GM18520 (cell line): Measurements from ENCODE around the gene PLAAT5.
"Not testable (repeated sequence)": the region's sequence is repeated elsewhere in the genome, so short reads cannot be mapped to it uniquely, and the experiment has no call there.

ENCODE experiments used
- ATAC-seq: cut with Tn5 transposase; IDR thresholded peaks from one replicate; pipeline ENCODE4 v1.9.1; 2021; ENCODE audit not compliant: unreplicated experiment

Gene PLAAT5, protein sequence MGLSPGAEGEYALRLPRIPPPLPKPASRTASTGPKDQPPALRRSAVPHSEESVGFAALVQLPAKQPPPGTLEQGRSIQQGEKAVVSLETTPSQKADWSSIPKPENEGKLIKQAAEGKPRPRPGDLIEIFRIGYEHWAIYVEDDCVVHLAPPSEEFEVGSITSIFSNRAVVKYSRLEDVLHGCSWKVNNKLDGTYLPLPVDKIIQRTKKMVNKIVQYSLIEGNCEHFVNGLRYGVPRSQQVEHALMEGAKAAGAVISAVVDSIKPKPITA

GRCh38 chr11:63490551-63491239 is at the start of gene PLAAT5:
Gene PLAAT5 (minus strand): TSS chr11:63491167. CDS start chr11:63491034, 133 bp downstream.
- no peak for ATAC-seq

GRCh38 chr11:63537293-63538101 is 46.5 kb upstream of the PLAAT5 start:
- no peak for ATAC-seq

- ATAC-seq = no peak
These were observed 45.8 kb upstream of the PLAAT5 start, which contains the start of gene PLAAT4 for GRCh38 chr11:63536669-63537292. Gene PLAAT4 (plus strand): TSS chr11:63536808. CDS start chr11:63536869, 61 bp downstream.

DNA sequence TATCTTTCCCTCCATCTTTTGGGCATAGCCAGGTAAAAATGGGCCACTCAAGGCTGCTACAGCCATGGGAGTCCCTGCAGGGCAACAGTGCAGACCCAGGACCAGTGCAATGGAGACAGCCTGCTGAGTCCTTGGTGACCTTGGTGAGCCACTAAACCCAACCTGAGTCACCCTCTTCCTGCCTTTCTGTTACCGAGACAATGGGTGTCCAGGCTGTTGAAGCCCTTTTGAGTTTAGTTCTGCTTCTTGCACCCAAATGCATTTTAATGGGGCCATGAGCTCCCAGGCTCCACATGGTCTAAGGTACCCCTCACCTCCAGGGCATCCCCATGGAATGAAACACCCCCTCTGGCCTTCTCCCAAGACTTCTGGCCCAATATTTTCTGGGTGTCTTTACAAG is 44.8 kb upstream of the PLAAT5 start:
- ATAC-seq = no peak

DNA sequence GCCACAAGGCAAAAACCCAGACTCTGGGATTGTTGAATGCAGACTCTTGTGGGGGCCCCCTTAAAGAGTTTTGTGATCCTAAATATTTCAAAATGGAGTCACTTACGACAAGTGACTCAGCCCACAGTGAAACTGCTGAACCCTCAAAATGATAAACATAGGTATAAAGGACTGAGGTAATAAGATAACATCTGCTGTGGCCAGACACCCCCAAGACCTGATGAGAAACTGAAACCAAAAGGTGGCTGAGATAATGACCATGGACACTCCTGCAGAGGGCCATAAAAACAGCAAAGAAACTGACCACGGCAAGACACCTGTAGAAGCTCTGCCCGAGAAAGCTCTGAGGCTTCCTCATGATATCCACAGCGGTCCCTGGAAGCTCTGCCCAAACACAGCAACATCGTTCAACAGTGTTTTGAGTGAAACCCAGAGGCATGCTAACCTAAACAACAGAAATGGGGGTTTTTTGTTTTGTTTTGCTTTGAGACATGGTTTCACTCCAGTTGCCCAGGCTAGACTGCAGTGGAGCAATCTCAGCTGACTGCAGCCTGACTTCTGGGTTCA is 44.0 kb upstream of the PLAAT5 start:
- no peak for ATAC-seq

DNA sequence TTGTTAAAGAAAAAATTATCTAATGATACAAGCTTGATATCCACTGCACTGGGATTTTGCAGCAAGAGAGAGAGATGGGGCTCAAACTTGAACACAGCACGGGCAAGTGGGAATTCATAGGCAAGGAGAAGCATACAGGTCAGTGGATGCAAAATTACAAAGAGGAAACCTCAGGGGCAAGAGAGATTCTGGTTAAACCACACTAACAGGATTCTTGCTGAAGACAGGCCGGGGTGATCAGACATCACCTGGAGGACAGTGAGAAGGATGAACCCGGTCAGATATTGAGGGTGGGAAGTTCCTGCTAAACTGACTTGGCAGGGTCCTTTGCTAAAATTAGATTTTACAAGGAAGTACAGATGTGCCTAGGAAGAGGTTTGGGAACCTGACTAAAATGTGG is 43.1 kb upstream of the PLAAT5 start:
- no peak for ATAC-seq

DNA sequence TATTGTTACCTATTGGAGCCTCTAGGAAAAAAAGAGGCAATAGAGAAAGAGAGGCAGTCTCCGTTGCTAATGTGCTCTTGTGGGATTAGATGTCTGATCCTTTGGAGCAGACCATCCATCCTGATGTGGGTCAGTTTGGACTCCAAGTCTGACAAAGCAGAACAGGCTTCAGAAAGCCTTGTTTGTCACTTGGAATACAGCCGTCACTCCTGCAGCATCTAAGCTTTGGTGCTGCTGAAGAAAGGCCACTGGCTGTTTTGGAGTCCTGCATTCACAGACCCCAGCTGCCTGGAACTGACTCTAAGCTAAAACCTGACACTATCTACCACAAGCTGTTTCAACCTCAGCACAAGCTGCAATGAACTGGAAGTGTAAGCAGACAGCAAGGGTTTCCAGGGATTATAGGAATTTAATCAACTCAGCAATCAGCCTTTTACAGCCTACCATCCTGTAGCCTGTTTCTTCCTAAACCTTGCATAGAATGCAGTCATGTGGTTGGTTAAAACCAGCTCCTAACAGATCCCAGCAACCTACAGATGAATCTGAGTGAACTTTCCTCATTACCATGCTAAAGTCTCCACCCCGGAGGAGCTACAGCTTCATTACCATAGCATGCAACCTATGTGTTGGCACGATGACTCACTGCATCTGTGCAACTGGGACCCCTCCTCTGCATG is 42.0 kb upstream of the PLAAT5 start:
- ATAC-seq = no peak

- no peak for ATAC-seq
These were observed 41.1 kb upstream of the PLAAT5 start for GRCh38 chr11:63532117-63532516.

GRCh38 chr11:63531074-63531792 is 40.3 kb upstream of the PLAAT5 start:
- peak; percentile 65 for ATAC-seq

GRCh38 chr11:63530021-63530420 is 39.1 kb upstream of the PLAAT5 start:
- ATAC-seq = no peak

DNA sequence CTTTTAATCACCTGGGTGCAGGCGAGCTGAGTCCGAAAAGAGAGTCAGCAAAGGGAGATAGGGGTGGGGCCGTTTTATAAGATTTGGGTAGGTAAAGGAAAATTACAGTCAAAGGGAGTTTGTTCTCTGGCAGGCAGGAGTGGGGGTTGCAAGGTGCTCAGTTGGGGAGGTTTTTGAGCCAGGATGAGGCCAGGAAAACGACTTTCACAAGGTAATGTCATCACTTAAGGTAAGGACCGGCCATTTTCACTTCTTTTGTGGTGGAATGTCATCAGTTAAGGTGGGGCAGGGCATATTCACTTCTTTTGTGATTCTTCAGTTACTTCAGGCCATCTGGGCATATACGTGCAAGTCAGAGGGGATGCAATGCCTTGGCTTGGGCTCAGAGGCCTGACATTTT is 38.4 kb upstream of the PLAAT5 start:
- ATAC-seq = not testable (repeated sequence)

- ATAC-seq = not testable (repeated sequence)
These were observed 37.8 kb upstream of the PLAAT5 start for GRCh38 chr11:63528729-63529278.

DNA sequence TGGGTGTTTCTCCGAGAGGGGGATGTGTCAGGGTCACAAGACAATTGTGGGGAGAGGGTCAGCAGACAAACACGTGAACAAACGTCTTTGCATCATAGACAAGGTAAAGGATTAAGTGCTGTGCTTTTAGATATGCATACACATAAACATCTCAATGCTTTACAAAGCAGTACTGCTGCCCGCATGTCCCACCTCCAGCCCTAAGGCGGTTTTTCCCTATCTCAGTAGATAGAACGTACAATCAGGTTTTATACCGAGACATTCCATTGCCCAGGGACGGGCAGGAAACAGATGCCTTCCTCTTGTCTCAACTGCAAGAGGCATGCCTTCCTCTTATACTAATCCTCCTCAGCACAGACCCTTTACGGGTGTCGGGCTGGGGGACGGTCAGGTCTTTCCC is 37.2 kb upstream of the PLAAT5 start:
- not testable (repeated sequence) for ATAC-seq

GRCh38 chr11:63527667-63528066 is 36.7 kb upstream of the PLAAT5 start:
- ATAC-seq = no peak

DNA sequence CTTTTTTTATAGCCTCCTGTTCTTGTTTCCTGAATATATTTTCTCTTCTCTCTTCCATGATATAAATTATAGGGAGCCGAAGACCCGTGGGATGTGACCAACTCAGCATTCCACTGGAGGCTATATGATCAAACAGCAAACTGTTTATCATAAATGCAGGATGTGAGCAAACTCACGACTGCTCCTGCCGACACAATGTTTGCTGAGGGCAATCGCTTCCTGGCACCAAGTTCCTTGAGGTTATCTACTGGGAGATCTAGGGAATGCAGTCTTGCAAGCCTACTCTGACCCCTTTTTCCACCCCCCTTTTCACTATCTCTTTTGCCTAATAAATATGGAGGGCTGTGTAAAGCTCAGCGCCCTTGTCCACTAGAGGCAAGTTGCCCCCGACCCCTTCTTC is 32.2 kb upstream of the PLAAT5 start:
- no peak for ATAC-seq

GRCh38 chr11:63521896-63522295 is 30.9 kb upstream of the PLAAT5 start:
- no peak for ATAC-seq

DNA sequence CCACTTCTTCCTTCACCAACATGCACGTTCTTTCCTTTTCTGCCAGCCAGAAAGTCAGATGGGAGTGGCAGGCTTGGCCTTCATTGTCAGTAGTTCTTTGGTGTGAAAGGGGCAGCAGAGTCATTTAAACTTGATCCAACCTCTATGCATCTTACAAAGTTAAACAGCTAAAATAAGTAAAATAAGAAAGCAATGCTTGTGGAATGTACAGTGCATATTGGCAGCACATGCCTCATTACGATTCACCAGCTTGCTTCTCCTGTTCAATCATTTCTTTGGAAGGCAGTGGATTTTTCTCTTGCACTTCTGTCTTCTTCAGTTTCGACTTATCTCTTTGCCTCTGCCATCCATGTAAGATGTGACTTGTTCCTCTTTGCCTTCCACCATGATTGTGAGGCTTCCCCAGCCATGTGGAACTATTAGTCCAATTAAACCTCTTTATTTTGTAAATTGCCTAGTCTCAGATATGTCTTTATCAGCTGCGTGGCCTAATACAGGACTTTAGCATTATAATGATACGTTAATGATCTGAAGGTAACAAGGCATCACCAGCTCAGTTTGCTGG is 29.7 kb upstream of the PLAAT5 start:
- ATAC-seq = no peak

GRCh38 chr11:63518548-63518947 is 27.6 kb upstream of the PLAAT5 start:
- ATAC-seq = no peak

DNA sequence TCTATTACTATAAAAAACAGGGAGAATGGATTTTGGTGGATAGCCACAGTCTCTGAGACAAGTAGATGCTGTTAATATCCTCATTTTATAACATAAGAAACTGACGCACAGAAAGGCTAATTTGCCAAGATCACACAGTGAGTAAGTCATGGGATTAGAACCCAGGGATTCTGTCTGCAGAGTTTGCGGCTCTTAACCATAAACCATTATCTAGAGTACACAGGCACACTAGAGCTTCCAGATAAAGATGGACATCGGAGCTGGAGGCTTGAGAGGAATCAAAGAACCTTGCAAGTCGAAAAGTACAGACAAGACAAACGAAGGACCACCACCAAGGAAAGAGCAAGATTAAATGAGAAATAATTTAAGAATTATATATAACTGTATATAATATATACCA is 26.2 kb upstream of the PLAAT5 start:
- no peak for ATAC-seq
